Measurements from ENCODE around the gene CNOT11. TPM values are rescaled to one million over a fixed set of nuclear protein-coding genes. Genes with fewer than 3 reads are reported as not detected.

CNOT11 gene
- 43.3 and 45.1 TPM in 2 replicates for total RNA-seq

GRCh38 chr2:101252408-101253012, at the start of gene CNOT11:
Gene CNOT11, plus strand, starts transcription at chr2:101252886. Its CDS starts 79 bp downstream, at chr2:101252965.

DNA sequence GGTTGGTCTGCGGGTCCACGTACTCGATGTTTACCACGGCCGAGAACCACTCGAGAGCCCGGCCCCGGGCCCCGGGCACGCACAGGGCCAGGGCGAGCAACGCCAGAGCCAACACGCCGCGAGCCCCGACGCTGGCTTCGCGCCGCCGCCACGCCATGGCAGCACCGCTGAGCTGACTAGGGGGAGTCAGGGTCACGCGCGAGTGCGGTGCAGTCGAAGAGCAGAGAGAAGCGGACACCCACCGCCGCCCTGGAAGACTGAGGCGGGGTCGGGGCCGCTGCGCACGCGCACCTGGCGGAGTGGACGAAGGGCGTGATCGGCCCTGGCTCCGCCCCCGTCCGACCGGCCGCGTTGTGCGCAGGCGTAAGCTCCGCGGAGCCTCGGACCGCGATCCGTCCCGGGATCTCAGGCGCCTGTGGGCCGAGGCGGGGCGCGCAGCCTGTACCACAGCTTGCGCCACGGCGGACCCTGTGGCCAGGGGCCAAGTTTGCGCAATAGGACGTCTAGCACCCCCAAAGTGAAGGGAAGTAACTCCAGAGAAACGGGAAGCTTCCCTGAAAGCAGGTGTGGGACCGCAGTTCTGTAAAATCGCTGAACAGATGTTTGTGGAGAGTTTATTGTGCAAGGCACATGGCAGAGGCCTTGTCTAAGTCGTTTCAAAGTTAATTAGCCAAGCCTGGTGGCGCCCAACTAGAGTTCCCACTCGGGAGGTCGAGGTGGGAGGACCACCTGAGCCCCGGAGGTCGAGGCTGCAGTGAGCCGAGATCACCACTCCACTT, 55.9 kb downstream of the CNOT11 start, which contains the start of gene RNF149:
TSS of gene RNF149 (minus strand) at position 270 of the 779 bp plus-strand sequence. CDS start at position 157, 113 bp downstream.

Small RNA genes within 50 kb of the gene (small RNA-seq; reads per million reads assigned to genes)
- gene MIR5696: 1.1 reads per million, percentile 48 among the genes with 10 or more reads in this experiment
- gene SNORD89: 25.9 reads per million, percentile 96 among the genes with 10 or more reads in this experiment

Other genes with a start within 250 kb of the CNOT11 start
- gene TBC1D8, start 101.5 kb upstream of the CNOT11 start, total RNA-seq: 13.6 and 15.8 TPM in 2 replicates
- gene RNF149, start 55.8 kb downstream of the CNOT11 start, total RNA-seq: 75.8 and 77.4 TPM in 2 replicates
- gene CREG2, start 134.6 kb downstream of the CNOT11 start, total RNA-seq: under 0.01 and 0.22 TPM in 2 replicates
- 9.0 and 14.4 TPM in 2 replicates for gene RFX8, start 222.2 kb downstream of the CNOT11 start, total RNA-seq

Measured in articular chondrocyte of knee joint (primary cell).